ENCODE data around the gene ARHGEF38.

Gene ARHGEF38, protein sequence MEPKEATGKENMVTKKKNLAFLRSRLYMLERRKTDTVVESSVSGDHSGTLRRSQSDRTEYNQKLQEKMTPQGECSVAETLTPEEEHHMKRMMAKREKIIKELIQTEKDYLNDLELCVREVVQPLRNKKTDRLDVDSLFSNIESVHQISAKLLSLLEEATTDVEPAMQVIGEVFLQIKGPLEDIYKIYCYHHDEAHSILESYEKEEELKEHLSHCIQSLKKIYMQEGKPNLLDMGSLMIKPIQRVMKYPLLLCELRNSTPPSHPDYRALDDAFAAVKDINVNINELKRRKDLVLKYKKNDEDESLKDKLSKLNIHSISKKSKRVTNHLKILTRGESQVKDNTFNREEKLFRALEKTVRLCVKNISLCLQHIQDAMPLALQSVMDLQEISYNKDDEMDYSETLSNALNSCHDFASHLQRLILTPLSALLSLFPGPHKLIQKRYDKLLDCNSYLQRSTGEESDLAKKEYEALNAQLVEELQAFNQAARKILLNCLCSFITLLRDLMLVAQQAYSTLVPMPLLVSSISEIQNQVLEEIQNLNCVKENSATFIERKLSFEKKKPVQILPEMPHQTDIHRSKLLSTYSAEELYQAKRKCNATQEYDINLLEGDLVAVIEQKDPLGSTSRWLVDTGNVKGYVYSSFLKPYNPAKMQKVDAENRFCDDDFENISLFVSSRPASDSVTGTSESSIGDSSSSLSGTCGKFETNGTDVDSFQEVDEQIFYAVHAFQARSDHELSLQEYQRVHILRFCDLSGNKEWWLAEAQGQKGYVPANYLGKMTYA

GRCh38 chr4:105551965-105552746 is at the start of gene ARHGEF38:
ARHGEF38 (plus strand) TSS chr4:105552620; CDS start chr4:105552766, 146 bp downstream.
- no peak for DNase-seq

DNA sequence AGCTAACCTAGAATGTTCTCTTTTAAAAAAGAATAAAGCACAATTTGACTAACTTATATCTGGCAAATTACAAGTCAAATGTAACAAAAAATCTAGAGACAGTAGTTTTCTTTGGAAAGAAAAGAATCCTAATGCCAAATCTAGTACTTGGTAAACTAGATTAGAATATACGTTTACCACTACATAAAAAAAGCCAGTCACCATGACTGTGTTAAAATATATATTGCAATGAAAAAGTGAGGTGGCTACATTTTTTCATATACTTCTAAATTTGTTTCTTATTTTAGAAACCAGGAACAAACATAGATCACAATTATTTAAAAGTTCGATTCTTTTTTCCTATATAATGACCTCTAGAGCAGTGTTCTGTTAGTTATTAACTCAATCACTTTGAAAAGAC is 48.9 kb upstream of the ARHGEF38 start:
- no peak for DNase-seq

GRCh38 chr4:105504744-105505143 is 47.7 kb upstream of the ARHGEF38 start:
- no peak for DNase-seq

- no peak for DNase-seq
These were observed 43.1 kb upstream of the ARHGEF38 start for GRCh38 chr4:105509291-105509690.

DNA sequence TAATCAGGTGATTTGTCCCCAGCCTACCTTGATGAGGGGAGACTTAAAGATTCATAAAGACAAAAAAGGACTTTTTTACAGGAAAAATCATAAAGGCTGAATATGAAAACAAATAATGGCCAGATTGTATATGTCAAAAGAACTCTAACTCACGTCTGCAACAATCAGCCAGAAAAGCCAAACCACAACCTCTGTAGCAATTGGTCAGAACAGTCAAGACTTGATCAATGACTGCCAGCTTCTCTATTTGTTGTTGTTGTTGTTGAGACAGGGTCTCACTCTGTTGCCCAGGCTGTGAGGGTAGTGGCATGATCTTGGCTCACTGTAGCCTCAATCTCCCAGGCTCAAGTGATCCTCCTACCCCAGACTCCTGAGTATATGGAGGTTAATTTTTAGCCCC is 42.7 kb upstream of the ARHGEF38 start:
- no peak for DNase-seq

DNA sequence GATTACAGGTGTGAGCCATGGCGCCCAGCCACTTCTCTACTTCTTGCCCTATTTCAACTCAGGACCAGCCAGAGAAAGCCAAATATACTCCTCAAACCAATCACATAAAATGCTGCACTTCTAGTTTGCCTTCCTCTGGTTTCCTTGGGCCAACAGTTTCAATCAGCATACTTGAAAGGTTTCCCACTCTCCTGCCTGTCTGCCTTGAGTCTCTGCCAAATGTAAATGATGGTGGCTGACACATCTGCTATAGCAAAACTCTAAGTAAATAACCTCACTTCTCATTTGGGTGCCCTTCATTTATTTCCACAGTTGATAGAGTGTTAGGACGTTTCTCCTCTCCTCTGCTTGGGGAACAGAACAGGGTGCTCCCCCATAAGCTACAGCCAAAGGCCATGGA is 42.2 kb upstream of the ARHGEF38 start:
- DNase-seq, result no peak

DNA sequence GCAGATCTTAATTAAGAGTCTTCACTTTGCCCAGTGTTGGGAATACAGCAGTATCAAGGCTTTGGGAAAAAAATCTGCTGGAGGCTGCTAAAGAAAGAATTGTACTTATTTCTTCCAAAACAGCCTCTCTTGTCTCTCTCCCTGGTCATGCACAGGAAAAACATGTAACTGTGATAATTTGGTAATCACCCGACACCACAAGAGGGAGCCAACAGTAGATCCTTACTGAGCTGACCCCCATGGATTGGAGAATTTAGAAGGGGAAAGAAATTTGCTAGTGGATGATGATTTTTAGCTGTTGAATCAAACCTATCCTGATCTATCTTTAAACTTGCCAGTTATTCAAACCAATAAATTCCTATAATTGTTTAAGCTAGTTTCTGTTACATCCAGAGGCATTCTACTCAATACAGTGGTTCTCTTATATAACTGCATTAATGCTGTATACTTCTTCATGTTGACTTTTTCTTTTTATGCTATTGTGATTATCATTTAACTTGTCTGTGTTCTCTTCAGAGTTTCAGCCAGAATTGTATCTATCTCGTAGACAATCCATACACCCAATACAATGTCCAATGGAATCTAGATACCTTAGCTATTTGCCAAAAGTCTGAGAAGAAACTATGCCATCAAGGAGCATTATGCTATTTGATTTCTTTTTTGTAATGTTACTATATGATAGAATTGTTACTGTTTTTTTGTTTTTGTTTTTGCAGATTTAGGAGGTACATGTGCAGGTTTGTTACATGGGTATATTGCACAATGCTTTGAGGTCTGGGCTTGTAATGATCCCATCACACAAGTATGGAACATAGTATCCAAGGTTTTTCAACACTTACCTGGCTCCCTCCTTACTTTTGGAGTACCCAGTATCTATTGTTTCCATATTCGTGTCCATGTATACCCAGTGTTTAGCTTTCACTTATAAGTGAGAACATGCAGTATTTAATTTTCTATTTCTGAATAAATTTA is 31.3 kb upstream of the ARHGEF38 start:
- no peak for DNase-seq

DNA sequence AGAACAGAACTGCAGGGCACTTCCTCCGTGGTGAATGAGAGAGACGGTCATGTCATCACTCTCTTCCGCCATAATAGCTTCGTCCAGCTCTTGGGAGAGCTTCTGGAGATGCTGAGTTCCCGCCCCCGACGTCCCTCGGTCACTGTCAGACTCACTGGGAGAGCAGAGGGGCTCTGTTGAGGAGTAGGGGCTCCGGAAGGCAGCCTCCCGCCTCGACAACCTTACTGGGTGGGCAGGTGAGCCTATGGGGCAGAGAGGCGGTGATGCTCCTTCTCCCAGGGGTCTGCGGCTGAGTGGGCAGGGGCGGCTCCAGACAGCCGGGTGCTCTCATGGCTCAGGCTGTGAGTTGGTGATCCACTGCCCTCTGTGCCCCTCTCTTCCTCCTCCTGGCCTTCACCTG is 25.8 kb upstream of the ARHGEF38 start:
- no peak for DNase-seq

- DNase-seq, result no peak
These were observed 25.3 kb upstream of the ARHGEF38 start for GRCh38 chr4:105527081-105527480.

DNA sequence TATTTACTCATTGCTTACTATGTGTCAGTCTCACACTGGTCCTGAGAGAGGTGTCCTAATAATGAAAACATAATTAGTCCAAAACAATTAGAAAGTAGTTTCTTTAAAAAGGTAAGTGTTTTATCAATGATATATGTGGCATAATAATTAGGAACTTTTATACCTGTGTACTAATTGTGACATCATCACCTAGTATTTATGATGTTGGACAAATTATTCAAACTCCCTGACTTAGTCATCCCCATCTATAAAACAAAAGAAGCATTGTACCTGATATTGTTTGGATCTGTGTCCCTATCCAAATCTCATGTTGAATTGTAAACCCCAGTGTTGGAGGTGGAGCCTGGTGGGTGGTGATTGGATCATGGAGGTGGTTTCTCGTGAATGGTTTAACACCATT is 15.8 kb upstream of the ARHGEF38 start:
- DNase-seq, result no peak

DNA sequence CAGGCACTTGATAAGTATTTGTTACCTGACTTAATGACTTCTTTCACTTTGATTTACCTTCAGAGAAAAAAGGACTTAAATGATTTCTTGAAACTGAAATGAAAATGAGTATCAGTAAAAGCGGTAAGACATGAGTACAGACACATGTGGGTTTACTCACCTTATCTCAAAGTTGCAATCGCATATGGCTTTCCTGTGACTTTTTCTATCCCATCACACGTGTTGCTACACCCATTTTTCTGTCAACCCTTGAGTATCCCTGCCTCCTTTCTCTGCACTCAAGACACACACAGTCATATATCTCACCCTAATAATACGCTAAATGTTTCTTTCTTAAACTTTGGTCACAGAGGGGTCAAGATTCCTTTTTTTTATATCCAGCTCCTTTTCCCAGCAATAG is 11.0 kb upstream of the ARHGEF38 start:
- no peak for DNase-seq

- DNase-seq, result no peak
These were observed 10.4 kb upstream of the ARHGEF38 start for GRCh38 chr4:105542039-105542438.

GRCh38 chr4:105543346-105543745 is 9.1 kb upstream of the ARHGEF38 start:
- DNase-seq, result no peak

DNA sequence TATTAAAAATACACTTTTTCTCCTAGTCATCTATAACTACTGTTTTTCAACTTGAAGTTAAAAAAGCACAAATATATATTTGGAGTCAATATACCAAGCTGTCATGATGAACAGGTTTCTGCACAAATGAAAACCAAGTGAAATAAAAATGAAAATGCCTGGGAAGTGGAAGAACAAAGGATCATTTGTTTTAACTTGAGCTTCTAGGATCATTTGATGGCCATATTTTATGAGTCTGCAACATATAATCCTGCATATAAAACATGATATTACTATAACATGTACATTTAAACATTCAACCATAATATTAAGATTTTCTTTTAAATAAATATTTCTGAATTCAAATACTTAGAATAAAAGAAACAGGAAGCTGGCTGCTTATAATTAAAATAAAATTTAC is 8.5 kb upstream of the ARHGEF38 start:
- no peak for DNase-seq

GRCh38 chr4:105544520-105545286 is 7.7 kb upstream of the ARHGEF38 start:
- DNase-seq, result no peak

DNA sequence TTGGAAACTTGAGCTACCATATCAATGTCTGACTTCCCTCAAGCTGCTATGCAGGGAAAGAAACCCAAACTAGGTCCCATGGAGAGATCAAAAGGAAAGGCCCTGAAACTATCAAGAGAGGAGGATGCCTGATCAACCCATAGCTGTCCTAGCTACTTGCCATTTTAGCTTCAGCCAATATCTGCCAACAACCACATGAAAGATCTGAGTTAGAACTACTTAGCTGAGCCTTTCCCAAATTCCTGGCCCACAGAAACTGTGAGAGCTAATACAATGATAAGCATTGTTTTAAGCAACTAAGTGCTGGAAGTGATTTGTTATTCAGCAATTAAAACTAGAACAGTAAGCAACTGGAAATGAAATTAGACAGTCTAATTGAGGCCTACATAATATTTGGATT is 6.3 kb upstream of the ARHGEF38 start:
- no peak for DNase-seq

GRCh38 chr4:105547769-105548168 is 4.7 kb upstream of the ARHGEF38 start:
- DNase-seq, result no peak

DNA sequence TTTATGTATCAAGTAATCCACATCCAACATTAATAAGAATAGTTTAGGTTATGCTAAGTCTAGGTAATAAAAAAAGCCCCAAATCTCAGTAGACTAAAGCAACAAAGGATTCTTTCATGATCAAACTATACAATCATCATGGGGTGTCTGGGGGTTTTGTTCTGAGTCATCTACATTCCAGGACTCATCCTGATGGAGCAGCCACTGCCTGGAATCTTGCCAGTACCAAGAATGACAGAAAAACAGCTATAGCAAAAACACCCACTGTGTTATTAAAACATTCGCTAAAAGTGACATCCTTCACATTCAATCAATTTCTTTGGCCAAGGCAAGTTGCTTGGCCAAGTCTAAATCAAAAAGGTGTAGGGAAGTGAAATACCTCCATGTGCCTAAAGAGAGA is 3.9 kb upstream of the ARHGEF38 start:
- DNase-seq, result no peak

DNA sequence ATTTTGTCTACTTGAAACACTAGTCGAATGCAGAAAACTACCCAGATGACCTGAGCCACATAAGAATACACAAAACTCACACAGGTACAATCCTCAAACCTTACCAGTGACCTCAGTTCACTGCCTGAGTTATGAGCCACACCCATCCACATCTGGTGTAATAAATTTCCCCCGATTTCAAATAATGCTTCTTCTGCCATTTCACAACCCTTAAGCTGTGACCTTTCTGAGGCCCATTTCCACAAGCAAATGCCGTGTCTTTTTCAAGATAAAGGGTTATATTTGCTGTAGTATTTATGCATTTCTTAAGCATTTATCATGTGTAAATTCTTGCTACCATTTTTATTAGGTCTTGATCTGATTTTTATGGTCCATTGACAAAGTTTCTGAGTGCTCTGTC is 1.8 kb upstream of the ARHGEF38 start:
- DNase-seq, result no peak

- DNase-seq, result no peak
These were observed 3.0 kb downstream of the ARHGEF38 start for GRCh38 chr4:105555409-105555808.

GRCh38 chr4:105556206-105556605 is 3.8 kb downstream of the ARHGEF38 start:
- no peak for DNase-seq
